ENCODE results near the gene CCDC89.

CCDC89 gene

DNA sequence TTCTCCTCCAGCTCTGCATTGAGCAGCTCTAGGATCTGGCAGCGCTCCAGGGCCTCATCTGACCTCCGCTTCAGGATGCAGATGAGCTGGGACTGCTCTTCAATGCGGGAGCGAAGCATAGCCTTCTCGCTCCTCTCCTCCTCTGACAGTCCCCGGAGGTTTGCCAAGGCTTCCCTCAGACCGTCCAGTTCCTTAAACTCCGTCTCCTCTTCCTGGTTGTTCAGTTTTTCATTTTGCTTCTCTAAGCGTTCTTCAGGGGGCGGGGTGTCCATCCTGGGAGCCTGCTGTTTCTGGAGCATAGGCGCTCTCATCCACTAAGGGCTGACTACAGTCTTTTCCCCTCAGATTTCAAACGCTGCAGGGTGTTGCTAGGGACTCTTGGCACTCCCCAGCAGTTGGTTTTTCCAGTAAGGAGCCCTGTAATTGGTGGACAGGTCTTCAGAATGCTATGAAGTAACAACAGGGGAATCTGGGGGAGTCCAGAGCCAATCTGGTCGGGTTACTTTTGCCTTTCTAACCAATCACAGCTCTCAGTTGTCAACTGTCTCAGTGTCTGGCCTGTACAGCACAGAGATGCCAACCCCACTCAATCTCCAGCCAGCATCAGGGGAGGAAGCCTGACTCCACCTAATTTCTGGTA, at the start of gene CCDC89:
Gene CCDC89, minus strand, starts transcription at position 376 of the 640 bp plus-strand sequence. Its CDS starts 65 bp downstream, at position 311.
- no peak for DNase-seq

DNA sequence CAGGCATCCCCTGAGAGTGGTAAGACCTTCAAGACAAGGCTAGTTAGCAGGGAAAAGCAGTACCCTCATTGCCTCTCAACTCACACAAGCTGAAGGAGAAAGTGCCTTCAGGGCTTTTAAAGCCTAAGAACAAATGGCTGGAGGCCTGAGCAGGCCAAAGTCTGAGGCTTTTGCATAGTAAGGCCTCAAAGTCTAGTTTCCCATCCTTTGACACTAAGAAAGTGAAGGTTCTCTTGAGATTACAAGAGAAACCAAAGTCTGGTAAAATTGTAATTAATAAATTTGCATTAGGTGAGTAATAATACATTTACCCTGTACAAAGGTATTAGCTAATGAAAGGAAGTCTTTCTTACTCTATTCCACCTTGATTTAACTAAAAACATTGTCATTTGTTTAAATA, 47.0 kb upstream of the CCDC89 start:
- no peak for DNase-seq

DNA sequence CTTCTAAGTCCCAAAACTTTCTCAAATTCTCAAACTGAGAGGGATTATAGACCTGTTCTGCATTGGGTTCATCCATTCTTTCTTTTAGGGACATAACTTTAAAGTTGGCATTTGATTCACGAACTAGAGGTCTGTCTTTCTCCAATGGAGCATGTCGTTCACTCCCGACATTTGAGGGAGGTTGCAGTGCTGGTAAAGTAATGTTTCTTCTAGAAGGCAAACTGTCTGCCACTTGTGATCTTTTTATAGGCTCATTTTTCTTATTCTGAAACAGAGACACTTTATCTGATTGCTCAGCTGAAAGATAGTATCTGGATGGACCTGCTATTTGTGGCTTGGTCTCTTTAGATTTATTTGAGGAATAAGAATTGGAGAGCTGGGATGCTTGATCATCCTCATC, 40.4 kb upstream of the CCDC89 start:
- DNase-seq, result no peak

DNA sequence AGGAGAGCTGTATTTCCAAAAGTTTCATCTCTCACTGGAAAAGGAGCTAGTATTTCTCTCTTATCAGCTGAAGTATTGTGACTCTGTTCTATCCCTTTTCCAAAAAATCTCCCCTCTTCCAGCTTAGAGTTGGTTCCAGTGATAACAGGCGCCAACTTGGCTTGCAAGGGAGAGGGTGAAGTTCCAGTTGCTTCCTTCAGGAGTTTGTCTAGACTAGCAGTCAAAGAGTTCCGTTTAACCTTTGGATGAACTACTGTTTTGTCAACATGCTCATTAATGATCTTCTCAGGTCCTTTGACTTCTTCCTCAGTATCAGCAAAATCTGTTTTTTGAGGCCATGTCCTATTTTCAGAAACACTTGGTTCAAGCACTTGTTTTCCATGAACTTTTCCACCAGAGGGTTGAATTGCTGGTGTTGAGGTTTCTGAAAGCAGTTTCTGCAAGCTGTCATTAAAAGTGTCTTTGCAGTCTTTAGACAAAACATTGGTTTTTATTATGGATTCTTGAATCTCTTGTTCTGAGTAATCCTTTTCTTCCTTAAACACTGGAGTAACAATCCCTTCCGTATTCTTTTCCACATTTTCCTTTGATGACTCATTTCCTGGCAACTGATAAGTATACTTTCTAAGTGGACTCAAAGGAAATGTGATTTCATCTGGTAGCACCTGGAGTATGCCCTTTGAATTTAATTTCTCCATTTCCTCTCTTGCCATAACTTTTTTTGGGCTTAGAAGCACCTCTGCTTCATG, 39.7 kb upstream of the CCDC89 start:
- no peak for DNase-seq

DNA sequence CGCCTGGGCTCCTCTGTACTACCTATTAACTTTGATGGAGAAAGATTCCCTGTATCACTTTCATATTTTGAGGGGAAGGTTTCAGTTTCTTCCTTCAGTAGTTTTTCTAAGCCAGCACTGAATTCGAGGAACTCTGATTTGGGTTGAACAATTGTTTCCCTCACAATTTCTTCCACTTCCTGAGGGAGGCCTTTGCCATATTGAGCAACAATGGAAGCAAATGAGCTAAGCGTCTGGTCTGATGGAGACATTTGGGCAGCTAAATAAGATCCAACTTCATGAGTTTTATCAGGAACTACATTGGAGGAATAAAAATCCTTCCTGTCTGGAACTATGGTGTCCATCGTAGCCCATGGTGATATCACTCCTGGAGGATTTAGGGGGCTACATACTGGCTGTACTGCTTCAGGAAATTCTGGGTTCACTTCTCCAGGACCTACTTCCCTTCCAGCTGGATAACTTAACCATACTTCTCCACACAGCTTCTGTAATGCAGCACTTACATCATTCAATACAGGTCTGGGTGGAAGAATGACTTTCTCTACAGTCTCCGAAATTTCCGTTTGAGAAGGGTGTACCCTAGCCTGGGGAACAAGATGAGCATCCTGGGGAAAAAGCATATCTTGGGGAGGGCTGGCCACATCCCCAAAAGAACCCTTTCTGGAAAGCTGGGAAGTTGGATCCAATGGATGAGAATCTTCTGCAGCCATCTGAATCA, 38.9 kb upstream of the CCDC89 start:
- no peak for DNase-seq

DNA sequence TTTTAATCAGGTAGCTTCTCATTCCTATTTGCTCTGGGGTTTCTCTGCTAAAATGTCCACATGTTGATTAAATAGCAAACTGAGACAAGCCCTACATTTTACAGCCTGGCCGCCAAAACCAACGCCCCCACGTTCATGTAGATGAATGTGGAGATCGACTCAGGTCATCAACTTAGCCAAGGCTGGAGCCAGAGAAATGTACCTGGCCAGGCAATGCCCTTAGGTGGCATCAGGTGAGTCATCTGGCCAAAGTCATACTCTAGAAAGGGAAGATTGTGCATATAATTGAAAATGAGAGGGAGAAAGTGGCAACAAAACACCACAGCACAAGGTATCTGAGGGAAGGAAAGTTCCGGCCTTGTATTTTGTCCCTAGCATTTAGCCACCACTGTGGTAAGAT, 37.1 kb upstream of the CCDC89 start:
- DNase-seq, result no peak

DNA sequence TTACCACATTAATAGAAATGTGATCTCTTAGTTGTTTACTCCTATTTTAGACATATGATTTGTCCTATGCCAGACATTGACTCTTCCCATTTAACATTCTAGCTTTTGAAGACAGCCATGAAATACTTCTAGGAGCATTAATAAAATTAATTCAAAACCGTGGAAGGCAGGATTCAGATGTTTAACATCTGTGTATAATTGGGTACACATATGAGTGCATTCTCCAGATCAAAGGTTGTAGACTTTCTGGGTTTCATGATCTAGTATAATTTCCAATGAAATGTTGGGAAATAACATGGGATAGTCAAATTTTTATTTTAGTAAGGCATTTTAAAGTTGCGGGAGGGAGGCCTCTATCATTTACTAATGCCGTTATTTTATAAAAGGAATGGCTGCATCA, 35.2 kb upstream of the CCDC89 start:
- DNase-seq, result no peak

DNA sequence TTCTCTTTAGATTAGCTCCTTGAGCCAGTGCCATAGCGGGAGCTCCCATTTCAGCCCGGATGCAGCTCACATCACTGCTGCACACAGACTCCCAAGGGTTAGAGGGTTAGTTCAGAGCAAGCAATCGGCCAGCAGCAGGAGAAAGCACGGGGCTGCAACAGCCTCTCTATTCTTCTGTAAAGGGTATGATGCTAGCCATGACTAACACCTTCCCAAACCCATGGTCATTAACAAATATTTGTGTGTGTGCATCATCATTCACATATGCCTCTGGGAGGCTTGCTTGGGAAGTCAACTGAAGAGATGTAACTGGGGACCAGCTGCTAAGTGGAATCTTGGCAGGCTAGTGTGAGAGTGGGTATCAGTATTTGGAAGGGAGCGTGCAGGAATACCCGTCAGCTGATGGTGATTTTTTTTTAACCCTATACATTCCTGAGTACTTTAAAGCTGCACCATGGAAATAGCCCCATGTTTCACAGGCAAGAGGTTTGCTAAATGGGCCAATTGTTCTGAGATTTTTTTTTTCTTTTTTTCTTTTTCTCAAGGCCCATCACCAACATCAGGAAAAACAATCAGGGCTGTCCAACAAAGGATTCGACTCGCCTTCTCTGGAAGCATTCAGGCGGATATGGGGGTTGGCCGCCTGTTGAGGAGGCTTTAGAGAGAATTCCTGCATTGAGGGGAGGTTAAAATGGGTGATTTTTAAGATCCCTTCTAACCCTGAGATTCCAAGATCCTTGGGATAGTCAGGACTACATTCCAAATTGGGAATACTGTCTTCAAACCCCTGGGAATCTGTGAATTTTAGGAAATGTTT, 33.2 kb upstream of the CCDC89 start:
- no peak for DNase-seq

DNA sequence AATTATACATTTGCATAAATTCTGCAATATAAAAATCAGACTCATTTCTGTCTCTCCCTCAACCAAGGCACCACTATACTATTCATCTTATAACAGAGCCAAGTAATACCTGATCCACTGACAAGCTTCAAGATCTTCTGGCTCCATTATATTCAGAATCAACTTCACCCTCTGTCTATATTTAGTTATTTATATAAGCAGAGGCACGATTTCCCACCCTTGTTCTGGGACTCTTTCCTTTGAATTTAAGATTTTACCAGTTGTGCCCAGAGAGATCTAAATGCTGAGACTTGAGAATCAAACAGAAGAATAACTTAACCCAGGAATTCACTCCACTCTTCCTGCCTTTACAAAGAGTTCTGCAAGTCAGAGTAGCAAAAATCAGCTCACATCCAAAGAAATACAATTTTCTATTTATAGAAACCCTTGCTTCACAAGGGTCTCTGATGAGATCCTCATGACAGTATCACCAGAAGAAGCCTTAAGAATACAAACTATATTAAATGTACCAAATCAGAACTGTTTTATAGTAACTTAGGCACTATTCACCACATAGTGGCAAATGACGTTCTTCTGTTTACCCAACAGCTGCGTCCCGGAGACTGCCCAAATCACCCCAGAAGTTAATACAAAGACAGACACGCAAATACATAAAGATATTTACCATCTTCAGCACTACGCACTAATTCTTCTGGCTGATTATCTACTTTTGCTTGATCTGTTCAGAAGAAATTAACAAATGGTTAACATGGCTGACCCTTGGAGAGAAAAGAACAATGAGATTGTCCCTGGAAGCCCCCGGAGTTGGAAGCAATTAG, 32.3 kb upstream of the CCDC89 start:
- DNase-seq, result no peak

DNA sequence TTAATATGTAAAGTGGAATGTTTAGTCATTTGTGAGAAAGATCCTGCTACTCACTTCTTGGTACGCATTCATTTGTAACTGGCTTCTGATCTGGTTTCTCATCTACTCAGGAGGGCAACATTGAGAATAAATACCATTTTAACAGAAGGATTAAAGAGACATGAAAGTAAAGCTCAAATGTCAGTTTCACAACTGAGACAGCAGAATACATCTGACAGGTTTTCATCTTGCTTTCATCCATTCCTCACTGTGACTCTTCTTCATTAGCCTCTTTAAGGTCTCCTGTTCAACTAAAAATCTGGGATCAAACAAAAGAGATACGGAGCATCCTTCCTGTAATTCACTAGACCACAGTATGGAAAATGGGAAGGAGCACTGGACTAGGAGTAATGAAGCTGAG, 31.4 kb upstream of the CCDC89 start:
- DNase-seq, result no peak

DNA sequence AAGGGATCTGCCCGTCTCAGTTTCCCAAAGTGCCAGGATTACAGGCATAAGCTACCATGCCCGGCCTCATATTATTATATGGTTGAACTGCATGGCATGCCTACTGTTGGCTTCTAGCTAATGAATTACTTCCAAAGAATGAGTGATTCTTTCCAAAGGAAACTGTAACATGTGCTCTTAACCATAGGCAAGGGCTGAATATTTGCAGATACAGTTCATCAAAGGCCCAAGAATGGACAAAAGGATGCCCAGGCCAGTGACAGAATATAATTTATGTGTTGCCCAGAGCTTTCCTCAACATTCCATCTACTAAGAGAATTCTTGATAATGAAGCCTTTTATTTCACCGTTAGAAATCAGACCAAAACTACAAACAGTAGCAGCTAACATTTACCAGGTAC, 27.0 kb upstream of the CCDC89 start:
- DNase-seq, result no peak

DNA sequence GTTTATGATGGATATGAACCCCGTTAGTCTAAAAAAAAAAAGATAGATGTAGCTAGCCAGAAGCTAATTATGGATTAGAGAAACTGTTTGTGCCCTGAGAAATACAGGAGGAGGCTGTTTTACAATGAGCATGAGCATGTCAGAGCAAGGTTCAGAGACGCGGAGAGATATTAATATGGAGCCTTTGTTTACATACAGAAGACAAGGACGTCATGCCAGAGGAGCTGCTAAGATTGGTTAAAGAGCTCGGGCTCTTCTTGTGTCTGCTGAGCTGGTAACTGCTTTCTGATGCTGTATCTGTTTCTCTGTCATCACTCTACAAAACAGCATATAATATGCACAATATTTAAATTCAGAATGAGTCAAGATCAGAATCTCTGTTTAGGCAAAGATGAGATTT, 24.9 kb upstream of the CCDC89 start:
- no peak for DNase-seq

DNA sequence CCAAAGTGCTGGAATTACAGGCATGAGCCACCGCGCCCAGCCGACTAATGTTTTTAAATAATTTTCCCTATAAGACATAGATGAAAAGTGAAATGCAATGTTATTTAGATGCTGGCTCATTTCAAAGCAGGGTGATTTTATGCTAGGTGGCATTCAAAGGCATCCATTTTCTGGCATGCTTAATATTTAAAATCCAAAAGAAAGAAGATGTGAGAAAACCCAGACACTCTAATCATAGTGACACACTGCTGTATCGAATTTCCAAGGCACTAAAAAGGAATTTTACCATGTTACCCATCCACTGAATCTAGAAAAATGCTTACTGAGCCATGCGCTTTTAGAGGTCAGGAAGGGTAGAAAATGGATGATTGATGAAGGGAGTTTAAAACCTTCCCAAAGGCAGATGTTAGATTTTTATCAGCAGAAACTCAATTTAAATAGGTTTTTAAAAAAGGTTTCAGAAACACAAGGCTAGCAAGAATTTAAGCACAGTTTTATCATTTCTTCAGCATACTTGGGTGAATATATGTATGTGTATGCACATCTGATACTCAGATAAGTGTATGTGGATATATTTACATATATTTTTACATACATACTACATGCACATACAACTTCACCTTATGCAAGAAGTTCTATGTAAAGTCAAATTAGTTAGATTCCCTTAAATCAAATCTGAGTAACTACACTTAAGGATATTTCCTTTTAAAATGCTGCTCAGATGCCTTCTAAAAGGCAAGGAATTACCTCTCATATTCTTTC, 24.1 kb upstream of the CCDC89 start:
- no peak for DNase-seq

DNA sequence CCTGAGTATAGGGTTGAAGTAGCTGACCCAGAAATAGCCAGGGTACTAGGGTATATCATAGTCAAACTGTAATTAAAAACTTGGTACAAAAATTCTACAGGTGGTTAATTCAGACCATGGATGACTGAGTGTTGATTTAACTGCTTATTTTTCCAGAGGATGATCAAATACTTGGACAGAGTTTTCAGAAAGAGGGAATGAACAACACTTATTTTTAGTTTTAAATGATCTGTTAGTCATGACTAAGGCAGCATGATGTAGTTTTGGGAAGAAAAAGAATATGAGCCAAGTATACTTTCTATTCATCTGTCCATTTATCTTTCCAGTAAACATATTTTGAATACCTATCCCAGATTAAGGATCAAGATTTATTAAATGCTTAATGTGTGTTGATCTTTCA, 19.8 kb upstream of the CCDC89 start:
- no peak for DNase-seq

DNA sequence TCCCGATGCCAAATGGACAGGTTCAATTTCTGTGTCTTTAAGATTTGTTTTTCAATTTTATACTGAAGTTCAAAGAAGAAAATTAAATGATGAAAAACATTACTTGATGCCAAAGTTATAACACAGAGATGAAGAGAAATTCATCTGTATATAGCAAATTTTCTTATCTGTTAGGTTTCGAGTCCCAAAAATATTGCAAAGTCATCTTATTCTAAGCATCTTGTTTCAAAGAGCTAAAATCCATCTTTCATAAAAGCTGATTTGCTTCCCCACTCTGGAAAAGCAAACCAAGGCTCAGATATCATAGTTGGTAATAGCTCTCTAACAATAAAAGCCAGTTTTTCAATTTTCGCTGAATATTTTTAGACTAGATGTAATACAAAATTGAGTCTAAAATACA, 19.0 kb upstream of the CCDC89 start:
- DNase-seq, result no peak

DNA sequence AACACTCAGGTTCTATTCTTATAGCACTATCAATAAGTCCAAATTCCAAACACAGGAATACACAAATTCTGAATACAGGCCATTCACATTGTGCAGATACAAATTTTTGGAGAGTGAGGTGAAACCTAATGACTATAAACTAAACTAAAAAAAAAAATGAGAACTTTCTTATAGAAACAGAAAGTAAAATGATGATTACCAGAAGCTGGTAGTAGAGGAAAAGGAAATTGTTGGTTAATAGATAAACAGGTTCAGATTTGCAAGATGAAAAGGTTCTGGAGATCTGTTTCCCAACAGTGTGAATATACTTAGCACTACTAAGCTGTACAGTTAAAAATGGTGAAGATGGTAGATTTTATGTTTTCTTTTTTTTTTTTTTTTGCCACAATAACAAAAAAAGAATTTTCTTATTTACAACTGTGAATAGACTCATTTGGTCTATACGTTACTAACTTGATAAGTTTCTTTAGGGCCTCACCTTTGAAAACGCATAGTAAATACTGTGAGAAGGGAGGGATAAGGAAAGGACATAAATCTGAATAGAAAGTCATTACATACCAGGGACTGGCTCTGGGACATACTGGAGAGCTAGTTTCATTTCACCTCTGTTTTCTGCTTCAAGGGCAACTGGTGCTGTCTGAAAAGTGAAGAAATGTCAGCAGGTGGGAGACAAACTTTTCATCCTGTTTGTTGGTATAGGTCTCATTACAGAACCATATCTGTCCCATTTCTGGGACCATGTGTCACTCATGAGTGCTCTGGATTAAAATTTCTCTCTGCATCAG, 14.2 kb upstream of the CCDC89 start:
- DNase-seq, result no peak

DNA sequence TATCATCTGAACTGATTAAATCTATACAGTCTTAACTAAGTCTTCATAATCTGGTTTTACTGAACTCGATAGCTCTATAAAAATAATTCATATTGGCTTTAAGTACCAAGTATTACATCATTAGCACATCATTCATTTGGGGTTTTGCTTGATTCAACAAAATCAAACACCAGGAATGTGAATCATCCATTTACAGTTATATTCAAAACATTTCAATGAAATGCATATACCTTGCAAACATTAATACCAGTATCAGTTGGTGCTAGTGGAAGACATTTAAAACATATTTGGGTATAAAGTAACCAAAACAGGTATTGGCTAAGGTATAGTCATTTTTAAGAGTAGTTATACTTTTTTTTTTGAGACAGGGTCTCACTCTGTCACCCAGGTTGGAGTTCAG, 12.2 kb upstream of the CCDC89 start:
- DNase-seq, result no peak

DNA sequence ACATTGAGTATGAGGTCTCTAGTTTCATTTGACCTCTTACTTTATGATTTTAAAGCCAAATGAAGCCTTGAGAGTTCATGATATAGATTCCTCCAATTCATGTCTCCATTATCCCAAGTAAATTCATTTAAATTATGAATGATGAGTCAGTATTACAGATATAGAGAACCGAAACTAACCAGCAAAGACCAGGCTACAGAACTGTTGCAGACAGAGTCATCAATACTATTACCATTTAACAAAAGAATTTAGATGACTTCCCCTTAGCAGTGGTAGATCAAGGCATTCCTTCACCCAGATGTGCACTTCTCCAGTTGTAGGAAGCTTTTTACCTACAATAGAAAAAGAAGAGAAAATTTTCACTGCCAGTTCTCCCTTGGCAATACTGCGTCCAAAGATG, 11.8 kb upstream of the CCDC89 start:
- no peak for DNase-seq

DNA sequence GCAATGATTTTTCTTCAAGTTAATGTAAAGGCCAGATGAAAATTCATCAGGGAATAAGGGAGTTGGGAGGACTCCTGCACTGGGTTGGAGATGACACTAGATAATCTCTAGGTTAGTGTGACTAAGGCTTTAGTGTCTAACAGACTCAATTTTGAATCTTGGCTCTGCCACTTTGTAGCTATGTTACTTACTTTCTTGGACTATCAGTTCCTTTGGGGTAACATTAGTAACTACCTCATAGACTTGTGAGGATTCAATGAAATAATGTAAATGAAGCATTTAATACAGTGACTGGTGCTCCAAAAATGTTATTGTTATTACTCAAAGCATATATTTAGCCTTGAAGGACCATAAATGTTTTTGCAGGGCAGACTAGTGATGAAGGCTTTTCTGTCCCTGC, 9.6 kb upstream of the CCDC89 start:
- DNase-seq, result no peak

DNA sequence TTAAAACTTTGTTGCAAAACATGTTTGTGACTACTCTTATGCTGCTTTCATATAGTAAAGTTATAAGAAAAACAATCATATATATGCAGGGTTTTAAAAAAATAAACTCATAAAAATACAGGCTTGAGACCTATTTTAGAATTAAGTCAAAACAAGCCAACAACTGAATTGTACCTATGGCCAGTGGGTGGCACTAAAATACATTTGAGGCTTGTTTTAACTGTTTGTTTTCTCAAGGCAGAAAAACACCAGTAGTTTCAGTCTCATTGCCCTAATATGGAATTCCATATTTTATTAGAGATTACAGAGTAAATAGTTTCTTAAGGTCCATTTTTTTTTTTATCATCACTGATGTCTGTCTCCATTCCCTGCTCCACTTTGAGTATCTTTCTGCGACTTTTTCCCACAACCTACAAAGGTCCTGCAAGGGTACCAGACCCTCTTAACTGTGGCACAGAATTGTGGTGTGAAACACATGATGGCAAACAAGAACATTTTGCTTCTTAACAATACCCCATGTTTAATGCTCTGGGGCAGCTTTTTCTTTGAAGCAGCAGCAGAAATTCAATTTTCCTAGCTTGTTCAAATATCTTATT, 8.5 kb upstream of the CCDC89 start:
- DNase-seq, result no peak
